HCT116 (cell line): ENCODE measurements around the gene IL21R.

ENCODE experiments used
- CTCF ChIP-seq, 3 experiments: fragments of 200-600 bp in 1 of 3; sonication (generic) in 1 of 3; IDR thresholded peaks in 2 of 3; conservative IDR thresholded peaks in 1 of 3; 2 replicates each; pipeline ENCODE4 v1.5.1; 2012 to 2017; ENCODE audit warnings: low read depth in 2 of 3, low read length in 2 of 3, antibody characterized with exemption in 1 of 3, borderline replicate concordance in 1 of 3, control low read depth in 1 of 3, mild to moderate bottlenecking in 1 of 3, mixed read lengths in 1 of 3, mixed run types in 1 of 3, moderate library complexity in 1 of 3; ENCODE audit not compliant: insufficient read depth in 1 of 3
- POLR2AphosphoS5 ChIP-seq: IDR thresholded peaks from 2 replicates; pipeline ENCODE4 v1.6.1; 2011; ENCODE audit warnings: mild to moderate bottlenecking, low read depth, low read length, moderate library complexity

GRCh38 chr16:27363246-27363632 is 38.7 kb upstream of the IL21R start:
- TF ChIP-seq CTCF (IDR thresholded peaks at IDR 0.05 in 2 of 3, conservative IDR thresholded peaks at IDR 0.05 in 1 of 3; ENCODE audit: borderline replicate concordance in 1 of 3, insufficient read depth in 1 of 3, low read depth in 2 of 3, low read length in 2 of 3), result peak in 1 of 3 experiments; percentile 19; a peak in 2 of 6 replicates
- no peak for TF ChIP-seq POLR2AphosphoS5
